ENCODE measurements around the gene FOXJ2. TPM values are rescaled to one million over a fixed set of nuclear protein-coding genes. Genes with fewer than 3 reads are reported as not detected.
A peak's percentile ranks its signal among the peaks of the same experiment; 100 is the strongest.

Gene FOXJ2
- polyA plus RNA-seq, 1 experiment = 6.5 TPM

GRCh38 chr12:8045952-8046944, 13.7 kb downstream of the FOXJ2 start:
- ChIA-PET POLR2A (no interaction called here), CTCF (interaction anchor here (0.6 to 8.3 kb wide), 19 partner anchors 8 to 344 kb away, joined by 3 to 75 read pairs (median 4); partner anchors contain the start of gene FOXJ2)
- no peak overlapping the region for H3K4me3 ChIP-seq (ENCODE audit: low read depth, low read length)
- no peak for DNase-seq (ENCODE audit: low read depth)
- H3K36me3 ChIP-seq (ENCODE audit: control insufficient read depth, insufficient read depth, low read length) = peaks cover 22% of the 10 kb centered on the region
- TF ChIP-seq, protein P1, sequence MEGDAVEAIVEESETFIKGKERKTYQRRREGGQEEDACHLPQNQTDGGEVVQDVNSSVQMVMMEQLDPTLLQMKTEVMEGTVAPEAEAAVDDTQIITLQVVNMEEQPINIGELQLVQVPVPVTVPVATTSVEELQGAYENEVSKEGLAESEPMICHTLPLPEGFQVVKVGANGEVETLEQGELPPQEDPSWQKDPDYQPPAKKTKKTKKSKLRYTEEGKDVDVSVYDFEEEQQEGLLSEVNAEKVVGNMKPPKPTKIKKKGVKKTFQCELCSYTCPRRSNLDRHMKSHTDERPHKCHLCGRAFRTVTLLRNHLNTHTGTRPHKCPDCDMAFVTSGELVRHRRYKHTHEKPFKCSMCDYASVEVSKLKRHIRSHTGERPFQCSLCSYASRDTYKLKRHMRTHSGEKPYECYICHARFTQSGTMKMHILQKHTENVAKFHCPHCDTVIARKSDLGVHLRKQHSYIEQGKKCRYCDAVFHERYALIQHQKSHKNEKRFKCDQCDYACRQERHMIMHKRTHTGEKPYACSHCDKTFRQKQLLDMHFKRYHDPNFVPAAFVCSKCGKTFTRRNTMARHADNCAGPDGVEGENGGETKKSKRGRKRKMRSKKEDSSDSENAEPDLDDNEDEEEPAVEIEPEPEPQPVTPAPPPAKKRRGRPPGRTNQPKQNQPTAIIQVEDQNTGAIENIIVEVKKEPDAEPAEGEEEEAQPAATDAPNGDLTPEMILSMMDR (IDR thresholded peaks at IDR 0.05; ENCODE audit: insufficient read depth, low read depth, low read length) = peak; percentile 89
- no peaks in the 10 kb centered on the region for H3K27me3 ChIP-seq (ENCODE audit: control insufficient read depth, insufficient read depth, low read length)

DNA sequence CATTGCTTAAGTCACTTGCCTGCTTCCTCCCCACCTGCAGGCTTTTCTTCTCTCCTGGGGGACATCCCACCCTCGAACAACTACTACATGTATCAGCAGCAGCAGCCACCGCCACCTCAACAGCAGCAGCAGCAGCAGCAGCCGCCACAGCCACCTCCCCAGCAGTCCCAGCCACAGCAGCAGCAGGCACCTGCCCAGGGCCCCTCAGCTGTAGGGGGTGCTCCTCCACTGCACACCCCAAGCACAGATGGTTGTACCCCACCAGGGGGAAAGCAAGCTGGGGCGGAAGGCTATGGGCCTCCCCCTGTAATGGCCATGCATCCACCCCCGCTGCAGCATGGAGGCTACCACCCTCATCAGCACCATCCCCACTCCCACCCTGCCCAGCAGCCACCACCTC, 15.3 kb downstream of the FOXJ2 start:
- ChIA-PET POLR2A (no interaction called here), CTCF (interaction anchor here (8.3 kb wide), 1 partner anchor 30 kb away, joined by 75 read pairs; no protein-coding TSS in a partner anchor)
- H3K27me3 ChIP-seq (ENCODE audit: control insufficient read depth, insufficient read depth, low read length) = no peaks in the 10 kb centered on the region
- peaks cover 22% of the 10 kb centered on the region for H3K36me3 ChIP-seq (ENCODE audit: control insufficient read depth, insufficient read depth, low read length)
- no peak overlapping the region for H3K4me3 ChIP-seq (ENCODE audit: low read depth, low read length)
- DNase-seq (ENCODE audit: low read depth) = no peak
- TF ChIP-seq, protein P1 (IDR thresholded peaks at IDR 0.05; ENCODE audit: insufficient read depth, low read depth, low read length) = no peak

GRCh38 chr12:8048906-8049305, 16.4 kb downstream of the FOXJ2 start:
- H3K36me3 ChIP-seq (ENCODE audit: control insufficient read depth, insufficient read depth, low read length) = peaks cover 24% of the 10 kb centered on the region
- H3K4me3 ChIP-seq (ENCODE audit: low read depth, low read length) = no peak overlapping the region
- ChIA-PET CTCF (no interaction called here), POLR2A (interaction anchor here (0.6 kb wide), 1 partner anchor 10 kb away, joined by 3 read pairs; no protein-coding TSS in a partner anchor)
- DNase-seq (ENCODE audit: low read depth) = no peak
- TF ChIP-seq, protein P1 (IDR thresholded peaks at IDR 0.05; ENCODE audit: insufficient read depth, low read depth, low read length) = no peak
- no peaks in the 10 kb centered on the region for H3K27me3 ChIP-seq (ENCODE audit: control insufficient read depth, insufficient read depth, low read length)

GRCh38 chr12:8050600-8051250, 18.2 kb downstream of the FOXJ2 start:
- POLR2A ChIA-PET = interaction anchor here (0.6 kb wide), 1 partner anchor 114 kb away, joined by 4 read pairs; no protein-coding TSS in a partner anchor
- Histone ChIP-seq H3K27me3 (ENCODE audit: control insufficient read depth, insufficient read depth, low read length) (no peaks in the 10 kb centered on the region), H3K4me3 (ENCODE audit: low read depth, low read length) (no peak overlapping the region), H3K36me3 (ENCODE audit: control insufficient read depth, insufficient read depth, low read length) (peaks cover 23% of the 10 kb centered on the region)
- TF ChIP-seq, protein P1 (IDR thresholded peaks at IDR 0.05; ENCODE audit: insufficient read depth, low read depth, low read length) = no peak
- DNase-seq (ENCODE audit: low read depth) = no peak
- CTCF ChIA-PET = interaction anchor here (0.8 to 2.1 kb wide), 2 partner anchors 10 to 27 kb away, joined by 3 to 6 read pairs; no protein-coding TSS in a partner anchor

DNA sequence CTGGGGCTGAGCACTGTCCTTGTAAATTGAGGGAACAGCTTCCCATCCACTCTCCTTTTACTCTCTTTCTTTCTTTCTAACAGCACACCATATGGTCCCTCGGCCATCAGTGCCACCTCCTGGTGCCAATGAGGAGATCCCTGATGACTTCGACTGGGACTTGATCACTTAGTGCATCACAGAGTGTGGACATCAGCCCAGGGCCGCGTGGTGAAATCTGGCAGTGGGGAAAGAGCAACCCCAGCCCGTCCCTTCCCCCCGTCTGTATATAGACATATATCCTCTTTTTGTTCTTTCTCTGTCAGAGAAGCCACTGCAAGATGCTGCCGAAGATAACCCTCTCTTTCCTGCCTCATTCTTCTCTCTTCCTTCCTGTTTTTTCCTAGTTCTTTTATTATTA, 20.2 kb downstream of the FOXJ2 start:
- H3K4me3 ChIP-seq (ENCODE audit: low read depth, low read length) = no peak overlapping the region
- POLR2A ChIA-PET = no interaction called here
- TF ChIP-seq, protein P1 (IDR thresholded peaks at IDR 0.05; ENCODE audit: insufficient read depth, low read depth, low read length) = no peak
- CTCF ChIA-PET = interaction anchor here (0.6 kb wide), 1 partner anchor 107 kb away, joined by 3 read pairs; no protein-coding TSS in a partner anchor
- H3K36me3 ChIP-seq (ENCODE audit: control insufficient read depth, insufficient read depth, low read length) = peaks cover 22% of the 10 kb centered on the region
- H3K27me3 ChIP-seq (ENCODE audit: control insufficient read depth, insufficient read depth, low read length) = no peaks in the 10 kb centered on the region
- no peak for DNase-seq (ENCODE audit: low read depth)
